NCI-H69 (cell line): ENCODE results near the gene MYL10.

Experiments
- DNase-seq: peaks from one replicate; lab custom pipeline; 2025; lab: John Stamatoyannopoulos, UW

Gene MYL10

DNA sequence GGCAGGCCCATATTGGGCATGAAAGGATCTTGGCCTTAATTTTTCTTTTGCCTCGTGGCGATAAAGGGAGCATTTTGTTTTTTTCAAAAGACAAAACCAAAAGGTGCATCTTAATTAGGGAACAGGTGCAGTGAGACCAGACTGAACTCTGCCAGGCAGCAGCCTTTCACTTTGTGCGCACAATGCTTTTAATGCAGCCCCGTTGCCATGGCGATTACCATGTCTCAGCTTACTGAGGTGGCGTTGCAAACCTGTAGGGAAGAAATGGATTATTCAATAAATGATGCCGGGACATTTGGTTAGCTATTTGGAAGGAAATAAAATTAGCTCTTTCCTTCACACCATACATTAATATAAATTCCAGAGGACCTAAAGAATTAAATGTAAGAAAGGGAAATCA lies 61.9 kb downstream of the MYL10 start:
- DNase-seq: peak; percentile 79

DNA sequence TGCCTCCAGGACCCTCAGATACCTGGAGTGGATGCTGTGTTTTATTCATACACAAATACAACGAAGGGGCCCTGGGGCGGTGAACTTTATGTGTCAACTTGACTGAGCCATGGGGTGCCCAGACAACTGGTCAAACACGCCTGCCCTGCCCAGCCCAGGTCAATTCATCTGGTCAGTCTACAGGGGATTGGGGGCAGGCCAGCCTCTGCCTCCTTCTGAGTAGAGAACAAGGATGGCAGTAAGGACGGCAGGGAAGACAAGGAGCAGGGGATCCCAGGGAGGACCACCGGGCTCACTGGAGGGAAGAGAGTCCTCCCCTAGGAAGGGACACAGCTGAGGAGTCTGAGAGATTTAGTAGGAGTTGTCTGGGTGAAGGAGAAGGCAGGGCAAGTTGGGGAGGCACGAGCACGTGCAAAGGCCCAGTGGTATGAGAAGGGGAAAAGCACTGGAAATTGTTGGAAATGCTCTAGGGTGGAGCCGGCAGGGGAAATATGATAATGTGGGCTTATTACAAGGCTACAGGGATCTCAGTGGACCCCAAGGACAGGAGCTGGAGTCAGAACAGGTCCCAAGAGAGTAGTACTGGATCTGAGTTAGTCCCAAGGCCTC lies 63.4 kb downstream of the MYL10 start:
- no peak for DNase-seq

DNA sequence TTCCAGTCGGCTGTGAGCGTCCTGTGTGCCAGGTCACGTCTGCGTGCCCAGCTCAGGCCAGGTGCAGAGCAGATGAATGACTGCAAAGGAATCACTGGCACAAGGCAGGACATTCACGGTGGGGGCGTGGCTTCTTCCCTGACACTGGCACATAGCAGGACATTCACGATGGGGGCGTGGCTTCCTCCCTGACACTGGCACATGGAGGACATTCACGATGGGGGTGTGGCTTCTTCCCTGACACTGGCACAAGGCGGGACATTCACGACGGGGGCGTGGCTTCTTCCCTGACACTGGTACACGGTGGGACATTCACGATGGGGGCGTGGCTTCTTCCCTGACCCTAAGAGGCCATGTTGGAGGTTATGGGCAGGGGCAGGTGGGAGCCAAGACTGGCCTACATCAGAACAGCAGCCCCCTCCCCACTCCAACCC lies 64.3 kb downstream of the MYL10 start:
- peak; percentile 40 for DNase-seq

DNA sequence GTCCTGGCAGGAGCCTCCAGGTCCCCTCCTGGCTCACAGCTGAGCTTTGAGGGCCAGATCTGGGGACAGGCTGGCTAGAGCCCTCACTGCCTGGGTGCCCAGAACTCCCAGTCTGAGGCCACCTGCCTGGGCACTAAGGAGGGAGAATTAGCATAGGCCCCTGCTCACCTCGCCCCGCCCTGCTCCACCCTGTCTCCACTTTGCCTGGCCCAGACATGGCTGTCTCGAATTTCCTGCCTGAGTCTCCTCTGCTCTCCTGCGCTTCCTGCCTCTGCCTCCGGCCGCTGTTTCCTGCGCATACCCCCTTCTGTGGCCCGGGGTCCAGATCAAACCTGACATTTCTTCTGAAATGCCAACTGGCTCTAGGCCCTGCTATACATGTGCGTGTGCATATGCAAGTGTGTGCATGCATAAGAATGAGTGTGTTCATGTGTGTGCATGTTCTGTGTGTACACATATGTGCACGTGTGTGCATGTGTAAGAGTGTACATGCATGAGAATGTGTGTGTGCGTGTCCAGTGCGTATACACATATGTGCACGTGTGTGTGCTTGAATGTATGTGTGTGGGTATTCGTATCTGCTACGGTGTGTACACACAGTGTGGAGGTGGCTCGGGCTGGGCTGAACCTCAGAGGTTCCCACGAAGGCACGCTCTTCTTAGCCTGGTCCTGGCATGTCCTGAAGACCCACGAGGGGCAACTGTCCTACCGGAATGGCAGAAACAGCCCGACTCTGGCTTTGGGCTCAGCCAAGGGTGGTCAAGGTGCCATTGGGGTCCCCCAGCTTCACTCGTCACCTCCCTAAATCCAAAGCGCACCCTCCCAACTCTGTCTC lies 64.9 kb downstream of the MYL10 start:
- DNase-seq: no peak
